ENCODE data around the gene RAB8A.
"Not testable (repeated sequence)": the region's sequence is repeated elsewhere in the genome, so short reads cannot be mapped to it uniquely, and the experiment has no call there.

RAB8A gene

GRCh38 chr19:16078759-16079707 is 32.7 kb upstream of the RAB8A start:
- no peak for DNase-seq

GRCh38 chr19:16084067-16084685 is 27.5 kb upstream of the RAB8A start:
- DNase-seq, result no peak

- no peak for DNase-seq
These were observed 26.6 kb upstream of the RAB8A start for GRCh38 chr19:16085115-16085514.

- DNase-seq, result not testable (repeated sequence)
These were observed 24.3 kb upstream of the RAB8A start for GRCh38 chr19:16087404-16087803.

- DNase-seq, result no peak
These were observed 23.7 kb upstream of the RAB8A start for GRCh38 chr19:16087940-16088339.

- no peak for DNase-seq
These were observed 23.2 kb upstream of the RAB8A start for GRCh38 chr19:16088351-16089009.

GRCh38 chr19:16089010-16089846 is 22.5 kb upstream of the RAB8A start:
- DNase-seq, result no peak

- no peak for DNase-seq
These were observed 19.9 kb upstream of the RAB8A start for GRCh38 chr19:16091546-16092475.

GRCh38 chr19:16094360-16095070 is 17.2 kb upstream of the RAB8A start:
- DNase-seq, result no peak

GRCh38 chr19:16095071-16095571 is 16.6 kb upstream of the RAB8A start:
- DNase-seq, result no peak

- no peak for DNase-seq
These were observed 15.3 kb upstream of the RAB8A start for GRCh38 chr19:16096280-16096855.

- DNase-seq, result no peak
These were observed 13.3 kb upstream of the RAB8A start for GRCh38 chr19:16098416-16098768.

GRCh38 chr19:16098821-16099220 is 12.9 kb upstream of the RAB8A start:
- DNase-seq, result no peak

GRCh38 chr19:16099314-16099965 is 12.2 kb upstream of the RAB8A start:
- DNase-seq, result not testable (repeated sequence)

GRCh38 chr19:16100524-16100923 is 11.2 kb upstream of the RAB8A start:
- no peak for DNase-seq

- DNase-seq, result no peak
These were observed 7.0 kb upstream of the RAB8A start for GRCh38 chr19:16104722-16105121.

- DNase-seq, result no peak
These were observed 5.6 kb upstream of the RAB8A start for GRCh38 chr19:16106121-16106520.

- no peak for DNase-seq
These were observed 442 bp downstream of the RAB8A start for GRCh38 chr19:16111909-16112752.

GRCh38 chr19:16112778-16113177 is 1.1 kb downstream of the RAB8A start:
- no peak for DNase-seq

Data from activated gamma-delta T cell (primary cell).